B cell (primary cell): ENCODE results near the gene NCKIPSD. TPM values are rescaled to one million over a fixed set of nuclear protein-coding genes. Genes with fewer than 3 reads are reported as not detected.

ENCODE experiments used
- ATAC-seq: fragments of 200-7000 bp; cut with Tn5 transposase; one replicate; pipeline ENCODE4 v1.10.0; 2021; ENCODE audit warnings: low read depth, mild to moderate bottlenecking, moderate number of reproducible peaks, moderate library complexity
- CTCF ChIA-PET: fragments of 350-600 bp; sonication (Branson Sonifier 250); formaldehyde crosslinking; loops from one replicate; lab custom pipeline; 2021; ENCODE audit warnings: antibody characterized with exemption, inconsistent platforms; lab: Charles Lee
- POLR2A ChIA-PET: fragments of 350-600 bp; sonication (Branson Sonifier 250); formaldehyde crosslinking; loops from one replicate; lab custom pipeline; 2021; ENCODE audit warnings: antibody characterized with exemption; lab: Charles Lee
- DNase-seq: peaks from one replicate; pipeline ENCODE4 v3.0.0; 2013
- H2AFZ ChIP-seq: 2 replicates; pipeline ENCODE4 v1.6.1; 2012; ENCODE audit warnings: mild to moderate bottlenecking, low read depth, low read length; ENCODE audit not compliant: insufficient read depth, poor library complexity, severe bottlenecking
- H3K27ac ChIP-seq, 2 donors: 1 replicate in 1 of 2; 2 replicates in 1 of 2; pipeline ENCODE4 v1.5.1; 2012 to 2013; ENCODE audit warnings: low read length in 2 of 2, mild to moderate bottlenecking in 2 of 2, moderate library complexity in 1 of 2
- H3K27me3 ChIP-seq, 4 experiments: fragments of 200-600 bp in 1 of 4; sonication (generic) in 1 of 4; replicated peaks in 1 of 4; 1 replicate in 2 of 4; 2 replicates in 2 of 4; pipeline versions ENCODE4 v1.6.1 to v1.7.0; 2013 to 2016; ENCODE audit warnings: low read length in 3 of 4, mild to moderate bottlenecking in 2 of 4, mixed read lengths in 1 of 4, moderate library complexity in 1 of 4; ENCODE audit not compliant: insufficient read depth in 4 of 4, control insufficient read depth in 3 of 4; ENCODE audit errors: control extremely low read depth in 1 of 4
- H3K36me3 ChIP-seq, 2 experiments: replicated peaks in 1 of 2; 1 replicate in 1 of 2; 2 replicates in 1 of 2; pipeline versions ENCODE4 v1.6.1 to v1.7.1; 2013; ENCODE audit warnings: low read length in 1 of 2; ENCODE audit not compliant: insufficient read depth in 2 of 2, control insufficient read depth in 1 of 2; ENCODE audit errors: control extremely low read depth in 1 of 2, extremely low read depth in 1 of 2
- H3K4me1 ChIP-seq, 2 donors: fragments of 200-600 bp in 1 of 2; sonication (generic) in 1 of 2; 1 replicate in 1 of 2; 2 replicates in 1 of 2; pipeline versions ENCODE4 v1.5.1 to v1.6.1; 2013 to 2017; ENCODE audit warnings: low read length in 2 of 2; ENCODE audit not compliant: control insufficient read depth in 2 of 2, insufficient read depth in 2 of 2
- H3K4me2 ChIP-seq: replicated peaks from 2 replicates; pipeline ENCODE3; 2012; ENCODE audit warnings: mild to moderate bottlenecking, low read depth, low read length; ENCODE audit not compliant: poor library complexity, severe bottlenecking
- H3K4me3 ChIP-seq, 5 experiments: fragments of 200-600 bp in 1 of 5; sonication (generic) in 1 of 5; 1 replicate in 3 of 5; 2 replicates in 2 of 5; pipeline versions ENCODE4 v1.5.1 to v1.7.0; 2011 to 2016; ENCODE audit warnings: low read length in 4 of 5, mild to moderate bottlenecking in 4 of 5, low read depth in 2 of 5, control low read depth in 1 of 5, moderate library complexity in 1 of 5; ENCODE audit not compliant: insufficient read depth in 1 of 5; ENCODE audit errors: control extremely low read depth in 1 of 5, extremely low read depth in 1 of 5
- H3K79me2 ChIP-seq: fragments of 200-600 bp; sonication (generic); one replicate; pipeline ENCODE4 v1.6.0; 2016; ENCODE audit warnings: low read length; ENCODE audit not compliant: control insufficient read depth, insufficient read depth
- H3K9ac ChIP-seq: fragments of 200-600 bp; sonication (generic); 2 replicates; pipeline ENCODE4 v1.6.1; 2017; ENCODE audit warnings: mild to moderate bottlenecking, low read length, moderate library complexity
- H3K9me3 ChIP-seq, 3 donors: one replicate each; pipeline versions ENCODE4 v1.6.1 to v1.7.1; 2013; ENCODE audit warnings: low read length in 2 of 3; ENCODE audit not compliant: control insufficient read depth in 2 of 3, insufficient read depth in 1 of 3; ENCODE audit errors: control extremely low read depth in 1 of 3
- H4K20me1 ChIP-seq: 2 replicates; pipeline ENCODE4 v1.6.0; 2012; ENCODE audit warnings: mild to moderate bottlenecking, low read length; ENCODE audit not compliant: insufficient read depth, control insufficient read depth, poor library complexity, severe bottlenecking
- H3K27ac Mint-ChIP-seq: one replicate; pipeline ENCODE4 v1.8.0; 2021; ENCODE audit warnings: mixed read lengths
- H3K27me3 Mint-ChIP-seq: one replicate; pipeline ENCODE4 v1.8.0; 2021; ENCODE audit warnings: mixed read lengths
- H3K4me1 Mint-ChIP-seq: one replicate; pipeline ENCODE4 v1.8.0; 2021; ENCODE audit warnings: mixed read lengths
- H3K4me3 Mint-ChIP-seq: one replicate; pipeline ENCODE4 v1.8.0; 2021; ENCODE audit warnings: mixed read lengths
- H3K9me3 Mint-ChIP-seq: one replicate; pipeline ENCODE4 v1.8.0; 2022; ENCODE audit warnings: mixed read lengths; ENCODE audit not compliant: insufficient read depth
- EZH2 ChIP-seq: IDR thresholded peaks from 2 replicates; pipeline ENCODE4 v1.6.1; 2012; ENCODE audit warnings: borderline replicate concordance, low read depth, mild to moderate bottlenecking, moderate library complexity, low read length; ENCODE audit not compliant: insufficient read depth, poor library complexity, severe bottlenecking
- WGBS: methylation state at CpG from one replicate; pipeline ENCODE4 v1.1.5; 2013; ENCODE audit warnings: missing lambda C conversion rate; ENCODE audit not compliant: insufficient coverage; 5-methylcytosine and 5-hydroxymethylcytosine counted together
- intact Hi-C: fragments of 100-400 bp; cut with micrococcal nuclease; formaldehyde crosslinking; loops from one replicate; pipeline ENCODE4 v1.10.0; 2022
- polyA plus RNA-seq: library from polyadenylated mRNA; depleted of rRNA; stranded (reverse); fragments of >200 nt; gene quantifications from 2 replicates; pipeline ENCODE4 v1.2.3, GENCODE V29; 2012
- total RNA-seq, 2 donors: library from RNA; stranded (reverse); fragments of 120-200 nt in 1 of 2; gene quantifications; 1 replicate in 1 of 2; 2 replicates in 1 of 2; pipeline versions ENCODE4 v1.2.3 to v1.2.4, GENCODE V29; 2013 to 2022
- TF ChIP-seq, protein P1 (sequence below): fragments of 200-600 bp; IDR thresholded peaks from one replicate; pipeline ENCODE4 v1.8.0; 2022; ENCODE audit warnings: antibody characterized with exemption, mild to moderate bottlenecking

The NCKIPSD gene
- total and polyA plus RNA-seq, 2 donors (not counting 1 experiment from before 2014, with no cell fraction given), result 19.1 to 24.6 TPM

- WGBS, result 97% methylated on average over 8 of the region's 9 CpGs
- DNase-seq (no peak), ATAC-seq (no peak)
- TF ChIP-seq, protein P1, sequence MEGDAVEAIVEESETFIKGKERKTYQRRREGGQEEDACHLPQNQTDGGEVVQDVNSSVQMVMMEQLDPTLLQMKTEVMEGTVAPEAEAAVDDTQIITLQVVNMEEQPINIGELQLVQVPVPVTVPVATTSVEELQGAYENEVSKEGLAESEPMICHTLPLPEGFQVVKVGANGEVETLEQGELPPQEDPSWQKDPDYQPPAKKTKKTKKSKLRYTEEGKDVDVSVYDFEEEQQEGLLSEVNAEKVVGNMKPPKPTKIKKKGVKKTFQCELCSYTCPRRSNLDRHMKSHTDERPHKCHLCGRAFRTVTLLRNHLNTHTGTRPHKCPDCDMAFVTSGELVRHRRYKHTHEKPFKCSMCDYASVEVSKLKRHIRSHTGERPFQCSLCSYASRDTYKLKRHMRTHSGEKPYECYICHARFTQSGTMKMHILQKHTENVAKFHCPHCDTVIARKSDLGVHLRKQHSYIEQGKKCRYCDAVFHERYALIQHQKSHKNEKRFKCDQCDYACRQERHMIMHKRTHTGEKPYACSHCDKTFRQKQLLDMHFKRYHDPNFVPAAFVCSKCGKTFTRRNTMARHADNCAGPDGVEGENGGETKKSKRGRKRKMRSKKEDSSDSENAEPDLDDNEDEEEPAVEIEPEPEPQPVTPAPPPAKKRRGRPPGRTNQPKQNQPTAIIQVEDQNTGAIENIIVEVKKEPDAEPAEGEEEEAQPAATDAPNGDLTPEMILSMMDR, result no peak
- TF ChIP-seq EZH2, result no peak
- no peak overlapping the region for H3K4me2 ChIP-seq
- Mint-ChIP-seq H3K9me3 (no peaks in the 10 kb centered on the region), H3K27ac (no peak overlapping the region), H3K27me3 (no peaks in the 10 kb centered on the region), H3K4me3 (no peak overlapping the region), H3K4me1 (peaks cover 17% of the 10 kb centered on the region)
- H3K4me1 ChIP-seq, result peaks cover 15 to 22% of the 10 kb centered on the region in 2 donors
- CTCF ChIA-PET, result interaction anchor here (1.1 to 1.4 kb wide), 2 partner anchors 11 to 238 kb away, joined by 3 read pairs; partner anchors contain the start of gene NCKIPSD
- no peak overlapping the region for H2AFZ ChIP-seq
- intact Hi-C loops, result no loop called here
- H3K9ac ChIP-seq, result no peak overlapping the region
- H3K27ac ChIP-seq, result no peak overlapping the region
- no peak overlapping the region for H3K4me3 ChIP-seq
- H3K79me2 ChIP-seq, result no peaks in the 10 kb centered on the region
- H3K9me3 ChIP-seq, result no peaks in the 10 kb centered on the region
- POLR2A ChIA-PET, result interaction anchor here (0.5 kb wide), 1 partner anchor 235 kb away, joined by 3 read pairs; the partner anchor contains the start of genes CCDC51 and TMA7
- H3K36me3 ChIP-seq, result peaks cover 0 to 7% of the 10 kb centered on the region in 2 experiments
- no peaks in the 10 kb centered on the region for H3K27me3 ChIP-seq
- no peaks in the 10 kb centered on the region for H4K20me1 ChIP-seq
Observed at GRCh38 chr3:48674505-48674904, 11.2 kb downstream of the NCKIPSD start.

- Histone ChIP-seq H3K27me3 (no peaks in the 10 kb centered on the region), H3K27ac (no peak overlapping the region), H3K4me2 (peak overlapping the region; percentile 40), H3K79me2 (no peaks in the 10 kb centered on the region), H2AFZ (no peak overlapping the region), H3K4me3 (no peak overlapping the region), H4K20me1 (no peaks in the 10 kb centered on the region), H3K4me1 (peaks cover 10 to 12% of the 10 kb centered on the region in 2 donors), H3K9ac (no peak overlapping the region), H3K9me3 (no peaks in the 10 kb centered on the region), H3K36me3 (peaks cover 0 to 2% of the 10 kb centered on the region in 2 experiments)
- whole genome bisulfite sequencing, result no CpG with 5 or more reads among the region's 1 CpG
- DNase-seq (peak; percentile 41), ATAC-seq (peak; percentile 28)
- H3K27me3 Mint-ChIP-seq, result no peaks in the 10 kb centered on the region
- no peak overlapping the region for H3K27ac Mint-ChIP-seq
- ChIA-PET CTCF (no interaction called here), POLR2A (no interaction called here)
- intact Hi-C loops, result no loop called here
- peaks cover 13% of the 10 kb centered on the region for H3K4me1 Mint-ChIP-seq
- no peaks in the 10 kb centered on the region for H3K9me3 Mint-ChIP-seq
- TF ChIP-seq EZH2, result no peak
- TF ChIP-seq, protein P1, result no peak
- peak overlapping the region; percentile 1 for H3K4me3 Mint-ChIP-seq
Observed at GRCh38 chr3:48672522-48672921, 13.2 kb downstream of the NCKIPSD start.
